Activated CD8-positive, alpha-beta memory T cell treated with anti-CD3 and anti-CD28 coated beads, Interleukin-2, amount 50 U/mL, for 1 hour (primary cell): ENCODE data around the gene ADCY6.

Experiments
- DNase-seq: peaks from one replicate; pipeline ENCODE4 v3.0.0-alpha.2; 2020; ENCODE audit errors: extremely low read depth

Gene ADCY6

GRCh38 chr12:48788854-48789775, at the start of gene ADCY6:
Gene ADCY6, minus strand, starts transcription at chr12:48789089. Its CDS starts 5,655 bp downstream, at chr12:48783434.
- no peak for DNase-seq

- no peak for DNase-seq
These were observed 49.2 kb upstream of the ADCY6 start for GRCh38 chr12:48838048-48838447.

- no peak for DNase-seq
These were observed 43.6 kb upstream of the ADCY6 start for GRCh38 chr12:48832321-48833060.

GRCh38 chr12:48831257-48831656, 42.4 kb upstream of the ADCY6 start:
- DNase-seq = no peak

- no peak for DNase-seq
These were observed 40.1 kb upstream of the ADCY6 start for GRCh38 chr12:48828841-48829575.

- DNase-seq = no peak
These were observed 39.4 kb upstream of the ADCY6 start for GRCh38 chr12:48828293-48828692.

GRCh38 chr12:48827513-48828096, 38.7 kb upstream of the ADCY6 start:
- DNase-seq = no peak

- no peak for DNase-seq
These were observed 38.1 kb upstream of the ADCY6 start for GRCh38 chr12:48827026-48827425.

GRCh38 chr12:48826209-48826855, 37.4 kb upstream of the ADCY6 start:
- DNase-seq = no peak

- no peak for DNase-seq
These were observed 36.0 kb upstream of the ADCY6 start for GRCh38 chr12:48824905-48825304.

- DNase-seq = no peak
These were observed 35.2 kb upstream of the ADCY6 start for GRCh38 chr12:48824112-48824511.

- no peak for DNase-seq
These were observed 34.4 kb upstream of the ADCY6 start for GRCh38 chr12:48823281-48823680.

GRCh38 chr12:48822711-48823110, 33.8 kb upstream of the ADCY6 start:
- no peak for DNase-seq

GRCh38 chr12:48822139-48822538, 33.2 kb upstream of the ADCY6 start:
- DNase-seq = no peak

GRCh38 chr12:48819986-48820725, 31.3 kb upstream of the ADCY6 start:
- DNase-seq = no peak

GRCh38 chr12:48818831-48819590, 30.1 kb upstream of the ADCY6 start:
- DNase-seq = no peak

- DNase-seq = peak; percentile 42
These were observed 29.3 kb upstream of the ADCY6 start, which contains the start of gene CACNB3 for GRCh38 chr12:48817873-48818830. Gene CACNB3, plus strand, starts transcription at chr12:48818496. Its CDS starts 434 bp downstream, at chr12:48818930.

GRCh38 chr12:48816143-48816854, 27.4 kb upstream of the ADCY6 start:
- no peak for DNase-seq
